WERI-Rb-1 (cell line): ENCODE data around the gene ZFYVE28.

Experiments
- DNase-seq: peaks from one replicate; pipeline ENCODE4 v3.0.0-alpha.2; 2020
- H3K27ac ChIP-seq: fragments of 250-450 bp; sonication (Bioruptor Pico); 2 replicates; pipeline ENCODE4 v1.5.1; 2020; ENCODE audit warnings: mild to moderate bottlenecking, moderate library complexity
- H3K27me3 ChIP-seq: fragments of 250-450 bp; sonication (Bioruptor Pico); 2 replicates; pipeline ENCODE4 v1.5.1; 2021; ENCODE audit warnings: mild to moderate bottlenecking, low read depth, moderate library complexity; ENCODE audit not compliant: insufficient read depth, severe bottlenecking
- H3K36me3 ChIP-seq: fragments of 250-450 bp; sonication (Bioruptor Pico); 2 replicates; pipeline ENCODE4 v1.5.1; 2020; ENCODE audit warnings: mild to moderate bottlenecking, moderate library complexity
- H3K4me3 ChIP-seq: 2 replicates; pipeline ENCODE4 v1.5.1; 2011; ENCODE audit warnings: low read depth, mild to moderate bottlenecking, control low read depth, low read length
- H3K9me3 ChIP-seq: fragments of 250-450 bp; sonication (Bioruptor Pico); 2 replicates; pipeline ENCODE4 v1.5.1; 2021; ENCODE audit warnings: mild to moderate bottlenecking, moderate library complexity; ENCODE audit not compliant: severe bottlenecking
- CTCF ChIP-seq: IDR thresholded peaks from 2 replicates; pipeline ENCODE4 v1.5.1; 2011; ENCODE audit warnings: low read depth, mild to moderate bottlenecking, control low read depth, inconsistent platforms, low read length

Gene ZFYVE28

GRCh38 chr4:2415881-2416563 lies 2.4 kb downstream of the ZFYVE28 start:
- Histone ChIP-seq H3K4me3 (no peak overlapping the region), H3K36me3 (no peaks in the 10 kb centered on the region), H3K27ac (no peak overlapping the region), H3K9me3 (no peaks in the 10 kb centered on the region), H3K27me3 (peaks cover 31% of the 10 kb centered on the region)
- no peak for DNase-seq
- TF ChIP-seq CTCF: no peak

GRCh38 chr4:2415213-2415612 lies 3.2 kb downstream of the ZFYVE28 start:
- no peak for DNase-seq
- TF ChIP-seq CTCF: no peak
- H3K27me3 ChIP-seq: peaks cover 28% of the 10 kb centered on the region
- no peak overlapping the region for H3K4me3 ChIP-seq
- H3K36me3 ChIP-seq: no peaks in the 10 kb centered on the region
- H3K9me3 ChIP-seq: no peaks in the 10 kb centered on the region
- no peak overlapping the region for H3K27ac ChIP-seq

- no peaks in the 10 kb centered on the region for H3K36me3 ChIP-seq
- no peak overlapping the region for H3K27ac ChIP-seq
- no peak for DNase-seq
- H3K4me3 ChIP-seq: no peak overlapping the region
- no peaks in the 10 kb centered on the region for H3K9me3 ChIP-seq
- TF ChIP-seq CTCF: no peak
- H3K27me3 ChIP-seq: peaks cover 19% of the 10 kb centered on the region
Measured at GRCh38 chr4:2413821-2414610, 4.4 kb downstream of the ZFYVE28 start.

GRCh38 chr4:2412885-2413716 lies 5.3 kb downstream of the ZFYVE28 start:
- Histone ChIP-seq H3K4me3 (no peak overlapping the region), H3K9me3 (no peaks in the 10 kb centered on the region), H3K36me3 (no peaks in the 10 kb centered on the region), H3K27ac (no peak overlapping the region), H3K27me3 (peaks cover 19% of the 10 kb centered on the region)
- peak; percentile 41 for TF ChIP-seq CTCF
- DNase-seq: no peak

GRCh38 chr4:2412534-2412884 lies 5.9 kb downstream of the ZFYVE28 start:
- Histone ChIP-seq H3K9me3 (no peaks in the 10 kb centered on the region), H3K27me3 (peaks cover 14% of the 10 kb centered on the region), H3K36me3 (no peaks in the 10 kb centered on the region), H3K4me3 (no peak overlapping the region), H3K27ac (no peak overlapping the region)
- no peak for TF ChIP-seq CTCF
- DNase-seq: no peak
